Vagina (tissue), 2 donors: ENCODE data around the gene PDE1C. TPM values are rescaled to one million over a fixed set of nuclear protein-coding genes. Genes with fewer than 3 reads are reported as not detected.

ENCODE experiments used
- DNase-seq, 2 donors: peaks; one replicate each; pipeline ENCODE4 v3.0.0-alpha.2; 2017; ENCODE audit errors: extremely low spot score in 2 of 2
- H3K27ac ChIP-seq: fragments of 200-600 bp; sonication (generic); one replicate; pipeline ENCODE4 v1.5.1; 2019
- H3K27me3 ChIP-seq: fragments of 200-600 bp; sonication (generic); one replicate; pipeline ENCODE4 v1.5.1; 2019
- H3K36me3 ChIP-seq, 2 donors: fragments of 200-600 bp; sonication (generic); one replicate each; pipeline ENCODE4 v1.5.1; 2017 to 2019
- H3K4me1 ChIP-seq: fragments of 200-600 bp; sonication (generic); one replicate; pipeline ENCODE4 v1.5.1; 2019
- H3K4me3 ChIP-seq, 2 donors: fragments of 200-600 bp; sonication (generic); 1 replicate in 1 of 2; 2 replicates in 1 of 2; pipeline ENCODE4 v1.5.1; 2016 to 2019
- H3K9me3 ChIP-seq: fragments of 200-600 bp; sonication (generic); one replicate; pipeline ENCODE4 v1.5.1; 2019
- CTCF ChIP-seq, 3 experiments: fragments of 450-650 bp in 2 of 3; fragments of 200-600 bp in 1 of 3; sonication (generic) in 1 of 3; IDR thresholded peaks; one replicate each; pipeline ENCODE4 v1.5.1; 2017 to 2019; ENCODE audit warnings: antibody characterized with exemption in 3 of 3, mild to moderate bottlenecking in 2 of 3, moderate library complexity in 2 of 3
- POLR2A ChIP-seq, 2 donors: fragments of 450-650 bp; IDR thresholded peaks; one replicate each; pipeline ENCODE4 v1.6.1; 2017; ENCODE audit warnings: antibody characterized with exemption in 2 of 2, mild to moderate bottlenecking in 2 of 2, moderate library complexity in 2 of 2
- POLR2AphosphoS5 ChIP-seq, 2 donors: sonication (generic); formaldehyde crosslinking; IDR thresholded peaks; one replicate each; pipeline ENCODE4 v1.9.0; 2017; ENCODE audit warnings: antibody characterized with exemption in 2 of 2, mild to moderate bottlenecking in 2 of 2, low read depth in 1 of 2; ENCODE audit not compliant: insufficient read depth in 1 of 2
- intact Hi-C: fragments of 100-400 bp; cut with DNase I; formaldehyde crosslinking; loops from one replicate; pipeline ENCODE4 v1.15.1; 2023
- total RNA-seq: library from RNA; depleted of rRNA; stranded (reverse); fragments of >200 nt; gene quantifications from one replicate; pipeline ENCODE4 v1.2.3, GENCODE V29; 2016

PDE1C gene
- total RNA-seq, 1 donor from 2014 or later: 19.2 TPM

- TF ChIP-seq POLR2A (IDR thresholded peaks at IDR 0.05) (no peak), POLR2AphosphoS5 (IDR thresholded peaks at IDR 0.05; ENCODE audit: insufficient read depth in 1 of 2, low read depth in 1 of 2) (no peak), CTCF (IDR thresholded peaks at IDR 0.05) (no peak)
- Histone ChIP-seq H3K9me3 (no peaks in the 10 kb centered on the region), H3K4me1 (no peaks in the 10 kb centered on the region), H3K36me3 (no peaks in the 10 kb centered on the region), H3K4me3 (no peak overlapping the region), H3K27ac (no peak overlapping the region), H3K27me3 (no peaks in the 10 kb centered on the region)
- no peak for DNase-seq
- intact Hi-C loops: no loop called here
Observed at GRCh38 chr7:31975546-31975945, 94.7 kb downstream of the PDE1C start.

GRCh38 chr7:31974351-31974750 lies 95.9 kb downstream of the PDE1C start:
- intact Hi-C loops: no loop called here
- Histone ChIP-seq H3K27me3 (no peaks in the 10 kb centered on the region), H3K4me3 (no peak overlapping the region), H3K9me3 (no peaks in the 10 kb centered on the region), H3K4me1 (no peaks in the 10 kb centered on the region), H3K36me3 (no peaks in the 10 kb centered on the region), H3K27ac (no peak overlapping the region)
- TF ChIP-seq CTCF (IDR thresholded peaks at IDR 0.05): no peak
- TF ChIP-seq POLR2A (IDR thresholded peaks at IDR 0.05): no peak
- TF ChIP-seq POLR2AphosphoS5 (IDR thresholded peaks at IDR 0.05; ENCODE audit: insufficient read depth in 1 of 2, low read depth in 1 of 2): no peak
- DNase-seq: no peak

- intact Hi-C loops: no loop called here
- TF ChIP-seq POLR2AphosphoS5 (IDR thresholded peaks at IDR 0.05; ENCODE audit: insufficient read depth in 1 of 2, low read depth in 1 of 2) (no peak), CTCF (IDR thresholded peaks at IDR 0.05) (no peak), POLR2A (IDR thresholded peaks at IDR 0.05) (no peak)
Observed at GRCh38 chr7:31971049-31971667, 99.0 kb downstream of the PDE1C start.

GRCh38 chr7:31970501-31970900 lies 99.7 kb downstream of the PDE1C start:
- Histone ChIP-seq H3K9me3 (no peaks in the 10 kb centered on the region), H3K36me3 (no peaks in the 10 kb centered on the region), H3K4me1 (no peaks in the 10 kb centered on the region), H3K27ac (no peak overlapping the region), H3K27me3 (no peaks in the 10 kb centered on the region), H3K4me3 (no peak overlapping the region)
- intact Hi-C loops: no loop called here
- TF ChIP-seq POLR2AphosphoS5 (IDR thresholded peaks at IDR 0.05; ENCODE audit: insufficient read depth in 1 of 2, low read depth in 1 of 2) (no peak), CTCF (IDR thresholded peaks at IDR 0.05) (no peak), POLR2A (IDR thresholded peaks at IDR 0.05) (no peak)
- DNase-seq: no peak

More at GRCh38 chr7:31971049-31971667, 99.0 kb downstream of the PDE1C start:
- no peaks in the 10 kb centered on the region for H3K4me1 ChIP-seq
- H3K4me3 ChIP-seq: no peak overlapping the region
- no peak for DNase-seq
- H3K27ac ChIP-seq: no peak overlapping the region
- no peaks in the 10 kb centered on the region for H3K36me3 ChIP-seq
- H3K9me3 ChIP-seq: no peaks in the 10 kb centered on the region
- H3K27me3 ChIP-seq: no peaks in the 10 kb centered on the region

- H3K4me3 ChIP-seq: no peak overlapping the region
- intact Hi-C loops: no loop called here
- DNase-seq: no peak
- no peaks in the 10 kb centered on the region for H3K27me3 ChIP-seq
- no peaks in the 10 kb centered on the region for H3K36me3 ChIP-seq
- no peaks in the 10 kb centered on the region for H3K4me1 ChIP-seq
- TF ChIP-seq POLR2AphosphoS5 (IDR thresholded peaks at IDR 0.05; ENCODE audit: insufficient read depth in 1 of 2, low read depth in 1 of 2) (no peak), CTCF (IDR thresholded peaks at IDR 0.05) (no peak), POLR2A (IDR thresholded peaks at IDR 0.05) (no peak)
- no peak overlapping the region for H3K27ac ChIP-seq
- no peaks in the 10 kb centered on the region for H3K9me3 ChIP-seq
Observed at GRCh38 chr7:31963569-31964175, 106.5 kb downstream of the PDE1C start.
